Heart right ventricle (tissue), 16 donors: ENCODE data around the gene NAB1. TPM values are rescaled to one million over a fixed set of nuclear protein-coding genes. Genes with fewer than 3 reads are reported as not detected.

Source experiments
- ATAC-seq, 8 donors: fragments of 200-7000 bp; cut with Tn5 transposase; one replicate each; pipeline ENCODE4 v1.9.1; 2020; ENCODE audit warnings: mild to moderate bottlenecking in 8 of 8, moderate library complexity in 8 of 8, moderate number of reproducible peaks in 1 of 8
- DNase-seq, 2 donors: peaks; one replicate each; pipeline ENCODE4 v3.0.0-alpha.2; 2020
- H3K27ac ChIP-seq, 10 donors: fragments of 200-600 bp; sonication (generic) in 2 of 10; one replicate each; pipeline versions ENCODE4 v1.5.0 to v1.8.0; 2020 to 2022; ENCODE audit warnings: mild to moderate bottlenecking in 3 of 10
- H3K27me3 ChIP-seq, 7 donors: fragments of 200-600 bp; one replicate each; pipeline ENCODE4 v1.8.0; 2021 to 2022; ENCODE audit warnings: mild to moderate bottlenecking in 2 of 7
- H3K36me3 ChIP-seq, 9 donors: fragments of 200-600 bp; sonication (generic) in 1 of 9; one replicate each; pipeline versions ENCODE4 v1.5.0 to v1.8.0; 2020 to 2022; ENCODE audit warnings: mild to moderate bottlenecking in 2 of 9
- H3K4me1 ChIP-seq, 9 donors: fragments of 200-600 bp; sonication (generic) in 1 of 9; one replicate each; pipeline versions ENCODE4 v1.5.0 to v1.8.0; 2020 to 2022; ENCODE audit warnings: mild to moderate bottlenecking in 4 of 9
- H3K4me3 ChIP-seq, 10 donors: fragments of 200-600 bp; sonication (generic) in 2 of 10; one replicate each; pipeline versions ENCODE4 v1.5.0 to v1.8.0; 2020 to 2022; ENCODE audit warnings: mild to moderate bottlenecking in 7 of 10, moderate library complexity in 2 of 10
- H3K9me3 ChIP-seq, 11 donors: fragments of 200-600 bp in 10 of 11; sonication (generic) in 2 of 11; one replicate each; pipeline versions ENCODE4 v1.5.0 to v1.8.0; 2013 to 2022; ENCODE audit warnings: mild to moderate bottlenecking in 2 of 11, control low read depth in 1 of 11, moderate library complexity in 1 of 11
- WGBS, 2 donors: extraction: QIAGEN DNeasy Blood & Tissue Kit; methylation state at CpG; one replicate each; pipeline ENCODE4 v1.1.7; 2013; ENCODE audit warnings: inconsistent platforms in 1 of 2; 5-methylcytosine and 5-hydroxymethylcytosine counted together
- intact Hi-C, 10 donors: fragments of 100-400 bp; cut with DNase I; formaldehyde crosslinking; loops; one replicate each; pipeline versions ENCODE4 v1.11.1 to v1.14.2; 2022
- polyA plus RNA-seq, 2 donors: library from polyadenylated mRNA; stranded (reverse); fragments of 200-250 nt; gene quantifications; one replicate each; pipeline ENCODE4 v1.2.3, GENCODE V29; 2013
- total RNA-seq, 10 donors: library from RNA; stranded (reverse); fragmentation: NEBNext Ultra II Directional in 3 of 10; extraction: Animal tissue kit (Norgen Biotek cat#: 25700) in 3 of 10; gene quantifications; one replicate each; pipeline versions ENCODE4 v1.2.1 to v1.2.4, GENCODE V29; 2021 to 2023
- TF ChIP-seq, protein P1 (sequence below), 9 donors: fragments of 200-600 bp; sonication (generic) in 2 of 9; IDR thresholded peaks; one replicate each; pipeline versions ENCODE4 v1.5.0 to v1.8.0; 2021 to 2022; ENCODE audit warnings: antibody characterized with exemption in 9 of 9, mild to moderate bottlenecking in 5 of 9, moderate library complexity in 1 of 9
- donor health status: Arrhythmogenic right ventricular cardiomyopathy.
- donor health status: ischemic (EF 13 %, LVEDD 7.1; RV severe dilation, severe dysfunction).
- donor health status: healthy with polysubstance abuse.
- donor health status: DM: no; HTN: yes; CAD: no.
- donor health status: DM: no; HTN: no; CAD: no.
- donor health status: ischemic (EF 25% LVEDD 6.9; RV normal size, moderate dysfunction).
- donor health status: ischemic (EF 25% LVEDD 5.7; RV mildly dilated, moderate dysfunction).
- donor health status: healthy.
- donor health status: DM: yes; HTN: yes; CAD: no.
- donor health status: Ischemic cardiomyopathy.
- donor health status: ischemic (EF 35%, LVEDD 5.7; RV mildly dilated, moderate dysfunction).
- donor health status: nonischemic (EF 11% LVEDD 7.7; RV severe dilation, severe dysfunction).
- donor health status: DM: yes; HTN: yes; CAD: no.
- donor health status: PGD.
- donor health status: ischemic (EF 29% LVEDD 5.4; RV normal size, mild dysfunction).
- donor health status: nonischemic (EF 23%, LVEDD 6.1; RV moderate dilation, normal function).

Gene NAB1
- total and polyA plus RNA-seq, 12 donors = 9.3 to 41.5 (median 27.1) TPM

DNA sequence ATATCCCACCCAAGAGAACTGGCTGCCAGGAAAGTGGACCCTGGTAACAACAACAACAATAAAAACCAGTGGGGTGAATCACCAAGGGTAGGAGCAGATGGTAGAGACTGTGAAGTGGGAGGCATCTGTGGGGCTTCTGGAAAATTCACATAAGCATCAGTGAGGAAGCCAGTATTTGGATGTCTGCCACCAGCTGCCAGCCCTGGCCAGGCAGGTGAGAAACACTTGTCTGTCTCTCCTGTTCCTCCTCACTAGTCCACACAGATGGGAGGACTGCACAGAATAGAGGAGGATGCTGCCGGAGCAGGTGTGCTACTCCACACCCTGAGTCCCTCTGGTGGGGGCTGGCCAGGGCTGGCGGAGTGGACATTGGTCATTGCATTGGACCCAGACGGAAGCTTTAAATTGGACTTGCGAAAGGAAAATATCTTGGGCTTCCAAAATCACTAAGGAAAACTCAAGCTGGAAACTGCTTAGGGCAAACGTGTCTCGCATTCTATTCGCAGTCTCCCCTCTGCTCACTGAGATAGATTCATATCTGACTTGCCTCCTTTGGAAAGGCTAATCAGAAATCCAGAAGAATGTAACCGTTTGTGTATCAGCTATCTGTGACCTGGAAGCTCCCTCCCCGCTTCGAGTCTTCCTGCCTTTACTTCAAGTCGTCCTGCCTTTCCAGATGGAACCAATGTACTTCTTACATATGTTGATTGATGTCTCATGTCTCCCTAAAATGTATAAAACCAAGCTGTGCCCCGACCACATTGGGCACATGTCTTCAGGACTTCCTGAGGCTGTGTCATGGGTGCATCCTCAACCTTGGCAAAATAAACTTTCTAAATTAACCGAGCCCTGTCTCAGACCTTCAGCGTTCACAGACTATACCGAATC is 69.1 kb downstream of the NAB1 start:
- Histone ChIP-seq H3K27ac (peak overlapping the region in 3 of 10 donors; percentile 8 to 53 (median 48)), H3K4me1 (peaks cover 0 to 37% (median 11%) of the 10 kb centered on the region in 9 donors), H3K27me3 (no peaks in the 10 kb centered on the region), H3K4me3 (no peak overlapping the region), H3K9me3 (peaks cover 0 to 7% (median 0%) of the 10 kb centered on the region in 11 donors), H3K36me3 (no peaks in the 10 kb centered on the region)
- WGBS, 2 donors = 68 to 84% methylated on average over 15 of the region's 15 CpGs
- TF ChIP-seq, protein P1, sequence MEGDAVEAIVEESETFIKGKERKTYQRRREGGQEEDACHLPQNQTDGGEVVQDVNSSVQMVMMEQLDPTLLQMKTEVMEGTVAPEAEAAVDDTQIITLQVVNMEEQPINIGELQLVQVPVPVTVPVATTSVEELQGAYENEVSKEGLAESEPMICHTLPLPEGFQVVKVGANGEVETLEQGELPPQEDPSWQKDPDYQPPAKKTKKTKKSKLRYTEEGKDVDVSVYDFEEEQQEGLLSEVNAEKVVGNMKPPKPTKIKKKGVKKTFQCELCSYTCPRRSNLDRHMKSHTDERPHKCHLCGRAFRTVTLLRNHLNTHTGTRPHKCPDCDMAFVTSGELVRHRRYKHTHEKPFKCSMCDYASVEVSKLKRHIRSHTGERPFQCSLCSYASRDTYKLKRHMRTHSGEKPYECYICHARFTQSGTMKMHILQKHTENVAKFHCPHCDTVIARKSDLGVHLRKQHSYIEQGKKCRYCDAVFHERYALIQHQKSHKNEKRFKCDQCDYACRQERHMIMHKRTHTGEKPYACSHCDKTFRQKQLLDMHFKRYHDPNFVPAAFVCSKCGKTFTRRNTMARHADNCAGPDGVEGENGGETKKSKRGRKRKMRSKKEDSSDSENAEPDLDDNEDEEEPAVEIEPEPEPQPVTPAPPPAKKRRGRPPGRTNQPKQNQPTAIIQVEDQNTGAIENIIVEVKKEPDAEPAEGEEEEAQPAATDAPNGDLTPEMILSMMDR (IDR thresholded peaks at IDR 0.05) = no peak
- intact Hi-C loops = no loop called here
- DNase-seq (no peak), ATAC-seq (no peak)

DNA sequence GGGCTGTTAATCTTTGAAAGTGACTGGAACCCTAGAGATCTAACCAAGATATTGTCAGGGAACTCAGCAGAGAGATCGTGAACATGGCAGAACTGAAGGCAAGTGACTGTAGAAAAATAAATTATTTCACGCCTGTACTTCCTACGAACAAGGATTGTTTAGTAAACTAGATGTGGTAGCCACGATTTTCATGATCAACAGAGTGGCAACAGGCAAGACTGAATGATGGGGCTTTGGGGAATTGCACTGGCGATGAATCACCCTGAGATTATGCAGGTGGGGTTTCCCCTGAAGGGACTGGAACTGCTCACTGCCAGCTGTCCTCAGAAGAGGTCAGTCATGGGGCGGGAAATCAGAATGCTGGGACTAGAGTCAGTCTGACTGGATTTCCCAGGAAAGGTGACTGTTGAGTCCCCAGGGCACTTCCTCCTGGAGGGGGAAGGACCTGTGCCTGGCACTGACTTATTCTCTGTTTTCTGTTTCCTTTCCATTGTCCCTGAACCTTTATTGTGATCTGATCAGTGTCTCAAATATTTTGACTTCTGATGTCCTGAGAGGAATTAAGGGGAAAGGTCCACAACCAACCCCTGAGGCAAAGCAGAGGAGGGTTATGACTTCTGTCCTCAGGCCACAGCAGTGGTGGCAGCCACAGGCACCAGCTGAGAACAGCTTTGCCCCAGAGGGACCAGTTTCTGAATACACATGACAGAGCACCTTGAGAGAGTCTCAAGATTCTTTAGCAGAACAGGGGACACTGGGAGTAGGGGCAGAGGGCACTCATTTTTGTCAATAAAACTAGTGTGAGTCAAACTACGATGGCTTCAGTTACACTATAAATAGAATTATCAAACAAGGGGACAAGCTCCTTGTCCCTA is 70.0 kb downstream of the NAB1 start:
- Histone ChIP-seq H3K27ac (peak overlapping the region in 5 of 10 donors; percentile 24 to 74 (median 48)), H3K4me1 (peaks cover 0 to 46% (median 16%) of the 10 kb centered on the region in 9 donors), H3K4me3 (no peak overlapping the region), H3K9me3 (peaks cover 0 to 7% (median 0%) of the 10 kb centered on the region in 11 donors), H3K27me3 (no peaks in the 10 kb centered on the region), H3K36me3 (no peaks in the 10 kb centered on the region)
- ATAC-seq = peak; percentile 77 to 94 (median 84)
- 24 to 30% methylated on average over 7 of the region's 7 CpGs for WGBS, 2 donors
- intact Hi-C loops = no loop called here
- DNase-seq = peak in 1 of 2 donors; percentile 76
- TF ChIP-seq, protein P1 (IDR thresholded peaks at IDR 0.05) = no peak

DNA sequence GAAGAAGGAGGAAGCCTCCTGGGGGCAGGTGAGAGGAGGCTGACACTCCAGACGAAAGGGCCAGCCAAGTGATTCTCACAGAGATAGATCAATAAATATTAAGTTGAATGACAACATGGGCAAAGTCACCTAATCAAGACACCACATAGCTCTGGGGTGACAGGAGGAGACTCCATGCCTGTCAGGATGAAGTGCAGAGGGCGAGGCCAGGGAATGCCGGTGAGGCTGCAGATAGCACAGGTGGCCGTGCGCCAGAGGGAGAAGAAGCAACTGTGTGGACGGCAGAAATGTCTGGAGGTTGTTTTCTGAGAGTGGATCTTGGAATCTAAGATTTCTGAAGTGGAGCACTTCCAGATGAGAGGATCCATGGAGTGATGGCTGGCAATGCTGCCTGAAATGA is 71.4 kb downstream of the NAB1 start:
- intact Hi-C loops = no loop called here
- ATAC-seq = no peak
- TF ChIP-seq, protein P1 (IDR thresholded peaks at IDR 0.05) = no peak

DNA sequence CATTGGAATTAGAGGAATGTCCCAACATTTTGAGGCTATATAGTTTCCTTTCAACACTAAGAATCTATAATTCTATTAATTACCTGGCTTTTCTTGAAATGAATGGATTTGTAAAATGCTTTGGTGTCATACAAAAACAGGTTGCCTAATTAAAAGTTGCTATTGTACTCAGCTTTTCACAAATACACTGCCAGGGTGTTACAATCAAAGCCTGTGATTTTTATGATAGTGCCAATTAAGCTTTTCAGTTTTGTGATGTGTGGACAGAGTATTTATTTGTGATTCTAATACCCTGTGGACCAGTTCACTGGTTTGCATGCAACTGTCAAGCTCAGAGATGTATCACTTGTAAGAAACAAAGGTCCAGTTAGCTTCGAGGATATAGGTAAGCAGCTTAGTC is 71.8 kb downstream of the NAB1 start:
- Histone ChIP-seq H3K9me3 (peaks cover 0 to 7% (median 0%) of the 10 kb centered on the region in 11 donors), H3K4me3 (no peak overlapping the region), H3K36me3 (no peaks in the 10 kb centered on the region), H3K27ac (no peak overlapping the region), H3K27me3 (no peaks in the 10 kb centered on the region), H3K4me1 (peaks cover 0 to 56% (median 16%) of the 10 kb centered on the region in 9 donors)
- intact Hi-C loops = no loop called here
- DNase-seq = no peak
- 86 to 87% methylated on average over 1 of the region's 1 CpG for WGBS, 2 donors
- ATAC-seq = no peak
- TF ChIP-seq, protein P1 (IDR thresholded peaks at IDR 0.05) = no peak

More for the DNA sequence above, 71.4 kb downstream of the NAB1 start:
- DNase-seq = no peak
- Histone ChIP-seq H3K9me3 (peaks cover 0 to 7% (median 0%) of the 10 kb centered on the region in 11 donors), H3K4me1 (peaks cover 0 to 52% (median 16%) of the 10 kb centered on the region in 9 donors), H3K36me3 (no peaks in the 10 kb centered on the region), H3K4me3 (no peak overlapping the region), H3K27me3 (no peaks in the 10 kb centered on the region), H3K27ac (no peak overlapping the region)
- 81% methylated on average over 6 of the region's 6 CpGs for WGBS, 2 donors
